ENCODE measurements around the gene HSPA12A.

DNA sequence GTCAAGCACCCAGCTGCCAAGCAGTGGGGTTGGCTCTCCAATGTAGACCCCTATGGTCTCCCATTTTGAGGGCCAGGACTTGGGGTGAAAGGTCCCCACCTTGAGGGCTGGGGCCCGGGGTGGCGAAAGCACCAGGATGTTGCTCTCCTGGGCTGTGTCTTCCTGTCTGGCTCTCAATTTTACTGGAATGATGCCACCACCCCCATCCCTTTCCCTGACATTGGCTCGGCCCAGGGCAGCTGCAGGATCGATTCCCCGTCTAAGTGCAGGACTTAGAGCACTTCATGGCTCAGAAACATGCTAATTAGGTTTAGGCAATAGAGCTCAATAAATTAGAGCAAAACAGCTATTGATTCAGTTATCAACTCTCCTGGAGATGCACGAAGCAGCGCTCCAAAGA, 27.0 kb upstream of the HSPA12A start:
- TF ChIP-seq ZNF501 (tag by site-specific recombination; IDR thresholded peaks at IDR 0.05) (no peak), REST (tag by site-specific recombination; IDR thresholded peaks at IDR 0.05) (no peak), ZBTB21 (tag by site-specific recombination; IDR thresholded peaks at IDR 0.05) (no peak), ZNF10 (tag by site-specific recombination; IDR thresholded peaks at IDR 0.05) (no peak), ZNF600 (tag by site-specific recombination; IDR thresholded peaks at IDR 0.05) (no peak), ZFP69B (tag by site-specific recombination; IDR thresholded peaks at IDR 0.05) (no peak), PRDM1 (tag by site-specific recombination; IDR thresholded peaks at IDR 0.05) (no peak), ZNF146 (tag by site-specific recombination; IDR thresholded peaks at IDR 0.05) (no peak), ZNF133 (tag by site-specific recombination; IDR thresholded peaks at IDR 0.05) (no peak), ZNF19 (tag by site-specific recombination; IDR thresholded peaks at IDR 0.05; ENCODE audit: low read depth) (no peak)
- TF ChIP-seq, protein P1, sequence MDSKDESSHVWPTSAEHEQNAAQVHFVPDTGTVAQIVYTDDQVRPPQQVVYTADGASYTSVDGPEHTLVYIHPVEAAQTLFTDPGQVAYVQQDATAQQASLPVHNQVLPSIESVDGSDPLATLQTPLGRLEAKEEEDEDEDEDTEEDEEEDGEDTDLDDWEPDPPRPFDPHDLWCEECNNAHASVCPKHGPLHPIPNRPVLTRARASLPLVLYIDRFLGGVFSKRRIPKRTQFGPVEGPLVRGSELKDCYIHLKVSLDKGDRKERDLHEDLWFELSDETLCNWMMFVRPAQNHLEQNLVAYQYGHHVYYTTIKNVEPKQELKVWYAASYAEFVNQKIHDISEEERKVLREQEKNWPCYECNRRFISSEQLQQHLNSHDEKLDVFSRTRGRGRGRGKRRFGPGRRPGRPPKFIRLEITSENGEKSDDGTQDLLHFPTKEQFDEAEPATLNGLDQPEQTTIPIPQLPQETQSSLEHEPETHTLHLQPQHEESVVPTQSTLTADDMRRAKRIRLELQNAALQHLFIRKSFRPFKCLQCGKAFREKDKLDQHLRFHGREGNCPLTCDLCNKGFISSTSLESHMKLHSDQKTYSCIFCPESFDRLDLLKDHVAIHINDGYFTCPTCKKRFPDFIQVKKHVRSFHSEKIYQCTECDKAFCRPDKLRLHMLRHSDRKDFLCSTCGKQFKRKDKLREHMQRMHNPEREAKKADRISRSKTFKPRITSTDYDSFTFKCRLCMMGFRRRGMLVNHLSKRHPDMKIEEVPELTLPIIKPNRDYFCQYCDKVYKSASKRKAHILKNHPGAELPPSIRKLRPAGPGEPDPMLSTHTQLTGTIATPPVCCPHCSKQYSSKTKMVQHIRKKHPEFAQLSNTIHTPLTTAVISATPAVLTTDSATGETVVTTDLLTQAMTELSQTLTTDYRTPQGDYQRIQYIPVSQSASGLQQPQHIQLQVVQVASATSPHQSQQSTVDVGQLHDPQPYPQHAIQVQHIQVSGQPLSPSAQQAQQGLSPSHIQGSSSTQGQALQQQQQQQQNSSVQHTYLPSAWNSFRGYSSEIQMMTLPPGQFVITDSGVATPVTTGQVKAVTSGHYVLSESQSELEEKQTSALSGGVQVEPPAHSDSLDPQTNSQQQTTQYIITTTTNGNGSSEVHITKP (tag by site-specific recombination; IDR thresholded peaks at IDR 0.05), result no peak
- TF ChIP-seq, protein P2, sequence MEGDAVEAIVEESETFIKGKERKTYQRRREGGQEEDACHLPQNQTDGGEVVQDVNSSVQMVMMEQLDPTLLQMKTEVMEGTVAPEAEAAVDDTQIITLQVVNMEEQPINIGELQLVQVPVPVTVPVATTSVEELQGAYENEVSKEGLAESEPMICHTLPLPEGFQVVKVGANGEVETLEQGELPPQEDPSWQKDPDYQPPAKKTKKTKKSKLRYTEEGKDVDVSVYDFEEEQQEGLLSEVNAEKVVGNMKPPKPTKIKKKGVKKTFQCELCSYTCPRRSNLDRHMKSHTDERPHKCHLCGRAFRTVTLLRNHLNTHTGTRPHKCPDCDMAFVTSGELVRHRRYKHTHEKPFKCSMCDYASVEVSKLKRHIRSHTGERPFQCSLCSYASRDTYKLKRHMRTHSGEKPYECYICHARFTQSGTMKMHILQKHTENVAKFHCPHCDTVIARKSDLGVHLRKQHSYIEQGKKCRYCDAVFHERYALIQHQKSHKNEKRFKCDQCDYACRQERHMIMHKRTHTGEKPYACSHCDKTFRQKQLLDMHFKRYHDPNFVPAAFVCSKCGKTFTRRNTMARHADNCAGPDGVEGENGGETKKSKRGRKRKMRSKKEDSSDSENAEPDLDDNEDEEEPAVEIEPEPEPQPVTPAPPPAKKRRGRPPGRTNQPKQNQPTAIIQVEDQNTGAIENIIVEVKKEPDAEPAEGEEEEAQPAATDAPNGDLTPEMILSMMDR (tag by site-specific recombination; IDR thresholded peaks at IDR 0.05), result no peak
- TF ChIP-seq, protein P3, sequence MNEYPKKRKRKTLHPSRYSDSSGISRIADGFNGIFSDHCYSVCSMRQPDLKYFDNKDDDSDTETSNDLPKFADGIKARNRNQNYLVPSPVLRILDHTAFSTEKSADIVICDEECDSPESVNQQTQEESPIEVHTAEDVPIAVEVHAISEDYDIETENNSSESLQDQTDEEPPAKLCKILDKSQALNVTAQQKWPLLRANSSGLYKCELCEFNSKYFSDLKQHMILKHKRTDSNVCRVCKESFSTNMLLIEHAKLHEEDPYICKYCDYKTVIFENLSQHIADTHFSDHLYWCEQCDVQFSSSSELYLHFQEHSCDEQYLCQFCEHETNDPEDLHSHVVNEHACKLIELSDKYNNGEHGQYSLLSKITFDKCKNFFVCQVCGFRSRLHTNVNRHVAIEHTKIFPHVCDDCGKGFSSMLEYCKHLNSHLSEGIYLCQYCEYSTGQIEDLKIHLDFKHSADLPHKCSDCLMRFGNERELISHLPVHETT (tag by site-specific recombination; IDR thresholded peaks at IDR 0.05), result no peak
- TF ChIP-seq, protein P4, sequence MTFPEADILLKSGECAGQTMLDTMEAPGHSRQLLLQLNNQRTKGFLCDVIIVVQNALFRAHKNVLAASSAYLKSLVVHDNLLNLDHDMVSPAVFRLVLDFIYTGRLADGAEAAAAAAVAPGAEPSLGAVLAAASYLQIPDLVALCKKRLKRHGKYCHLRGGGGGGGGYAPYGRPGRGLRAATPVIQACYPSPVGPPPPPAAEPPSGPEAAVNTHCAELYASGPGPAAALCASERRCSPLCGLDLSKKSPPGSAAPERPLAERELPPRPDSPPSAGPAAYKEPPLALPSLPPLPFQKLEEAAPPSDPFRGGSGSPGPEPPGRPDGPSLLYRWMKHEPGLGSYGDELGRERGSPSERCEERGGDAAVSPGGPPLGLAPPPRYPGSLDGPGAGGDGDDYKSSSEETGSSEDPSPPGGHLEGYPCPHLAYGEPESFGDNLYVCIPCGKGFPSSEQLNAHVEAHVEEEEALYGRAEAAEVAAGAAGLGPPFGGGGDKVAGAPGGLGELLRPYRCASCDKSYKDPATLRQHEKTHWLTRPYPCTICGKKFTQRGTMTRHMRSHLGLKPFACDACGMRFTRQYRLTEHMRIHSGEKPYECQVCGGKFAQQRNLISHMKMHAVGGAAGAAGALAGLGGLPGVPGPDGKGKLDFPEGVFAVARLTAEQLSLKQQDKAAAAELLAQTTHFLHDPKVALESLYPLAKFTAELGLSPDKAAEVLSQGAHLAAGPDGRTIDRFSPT (tag by site-specific recombination; IDR thresholded peaks at IDR 0.05), result no peak

Data from HEK293 (cell line).